HFFc6 (cell line): ENCODE results near the gene AFDN. TPM values are rescaled to one million over a fixed set of nuclear protein-coding genes. Genes with fewer than 3 reads are reported as not detected.

Experiments used
- DNase-seq: peaks from one replicate; pipeline ENCODE4 v3.0.0-alpha.2; 2018
- H3K27ac Mint-ChIP-seq: 2 replicates; pipeline ENCODE4 v1.8.0; 2020; ENCODE audit warnings: mild to moderate bottlenecking, mixed read lengths
- H3K27me3 Mint-ChIP-seq: 2 replicates; pipeline ENCODE4 v1.8.0; 2021; ENCODE audit warnings: mild to moderate bottlenecking, moderate library complexity, mixed read lengths; ENCODE audit not compliant: insufficient read depth
- H3K36me3 Mint-ChIP-seq: 2 replicates; pipeline ENCODE4 v1.8.0; 2021; ENCODE audit warnings: low read depth, mixed read lengths
- H3K4me1 Mint-ChIP-seq: 2 replicates; pipeline ENCODE4 v1.8.0; 2020; ENCODE audit warnings: low read depth, mixed read lengths
- H3K4me3 Mint-ChIP-seq: 2 replicates; pipeline ENCODE4 v1.8.0; 2020; ENCODE audit warnings: mild to moderate bottlenecking, moderate library complexity, mixed read lengths
- H3K9me3 Mint-ChIP-seq: 2 replicates; pipeline ENCODE4 v1.8.0; 2020; ENCODE audit warnings: mild to moderate bottlenecking, mixed read lengths
- total RNA-seq, 6 experiments: library from RNA; stranded (reverse); fragmentation: NEBNext Ultra II Directional; extraction: Animal tissue kit (Norgen Biotek cat#: 25700); gene quantifications; 2 replicates in 1 of 6; 3 replicates in 5 of 6; pipeline ENCODE4 v1.2.3, GENCODE V29; 2021
- TF ChIP-seq, protein P1 (sequence below): fragments of 200-600 bp; sonication (generic); IDR thresholded peaks from 2 replicates; pipeline ENCODE4 v1.5.0; 2021; ENCODE audit warnings: antibody characterized with exemption, mild to moderate bottlenecking

AFDN gene
- total RNA-seq, 6 experiments from 2014 or later: 16.1 to 20.3 (median 17.4) TPM

GRCh38 chr6:167993831-167994230 lies 167.1 kb downstream of the AFDN start:
- Mint-ChIP-seq H3K27me3 (peaks cover 12% of the 10 kb centered on the region), H3K27ac (no peak overlapping the region), H3K4me3 (no peak overlapping the region), H3K36me3 (no peaks in the 10 kb centered on the region), H3K4me1 (no peaks in the 10 kb centered on the region), H3K9me3 (peaks cover 9% of the 10 kb centered on the region)
- DNase-seq: no peak
- TF ChIP-seq, protein P1, sequence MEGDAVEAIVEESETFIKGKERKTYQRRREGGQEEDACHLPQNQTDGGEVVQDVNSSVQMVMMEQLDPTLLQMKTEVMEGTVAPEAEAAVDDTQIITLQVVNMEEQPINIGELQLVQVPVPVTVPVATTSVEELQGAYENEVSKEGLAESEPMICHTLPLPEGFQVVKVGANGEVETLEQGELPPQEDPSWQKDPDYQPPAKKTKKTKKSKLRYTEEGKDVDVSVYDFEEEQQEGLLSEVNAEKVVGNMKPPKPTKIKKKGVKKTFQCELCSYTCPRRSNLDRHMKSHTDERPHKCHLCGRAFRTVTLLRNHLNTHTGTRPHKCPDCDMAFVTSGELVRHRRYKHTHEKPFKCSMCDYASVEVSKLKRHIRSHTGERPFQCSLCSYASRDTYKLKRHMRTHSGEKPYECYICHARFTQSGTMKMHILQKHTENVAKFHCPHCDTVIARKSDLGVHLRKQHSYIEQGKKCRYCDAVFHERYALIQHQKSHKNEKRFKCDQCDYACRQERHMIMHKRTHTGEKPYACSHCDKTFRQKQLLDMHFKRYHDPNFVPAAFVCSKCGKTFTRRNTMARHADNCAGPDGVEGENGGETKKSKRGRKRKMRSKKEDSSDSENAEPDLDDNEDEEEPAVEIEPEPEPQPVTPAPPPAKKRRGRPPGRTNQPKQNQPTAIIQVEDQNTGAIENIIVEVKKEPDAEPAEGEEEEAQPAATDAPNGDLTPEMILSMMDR: no peak

DNA sequence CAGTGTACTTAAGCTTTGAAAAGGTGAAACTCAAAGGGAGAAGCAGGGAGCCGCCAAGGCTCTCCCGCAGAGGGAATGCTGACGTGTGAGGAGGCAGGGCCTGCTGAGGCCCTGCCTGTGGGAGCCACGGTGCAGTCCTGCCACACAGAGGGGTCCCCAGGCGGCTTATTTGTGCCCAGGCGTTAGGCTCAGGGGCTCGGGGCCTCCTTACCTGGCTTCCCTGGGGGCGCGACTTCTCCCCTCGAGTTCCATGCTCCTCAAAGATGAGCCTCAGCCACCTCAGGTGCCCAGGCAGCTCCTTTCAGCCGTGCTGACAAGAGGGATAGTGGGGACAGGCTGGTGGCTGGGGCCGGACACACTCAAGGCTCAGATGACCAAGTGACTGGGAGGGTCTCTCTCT lies 168.6 kb downstream of the AFDN start:
- TF ChIP-seq, protein P1: no peak
- H3K9me3 Mint-ChIP-seq: peaks cover 4% of the 10 kb centered on the region
- DNase-seq: no peak
- no peaks in the 10 kb centered on the region for H3K36me3 Mint-ChIP-seq
- no peaks in the 10 kb centered on the region for H3K4me1 Mint-ChIP-seq
- no peak overlapping the region for H3K27ac Mint-ChIP-seq
- no peak overlapping the region for H3K4me3 Mint-ChIP-seq
- H3K27me3 Mint-ChIP-seq: peaks cover 12% of the 10 kb centered on the region

DNA sequence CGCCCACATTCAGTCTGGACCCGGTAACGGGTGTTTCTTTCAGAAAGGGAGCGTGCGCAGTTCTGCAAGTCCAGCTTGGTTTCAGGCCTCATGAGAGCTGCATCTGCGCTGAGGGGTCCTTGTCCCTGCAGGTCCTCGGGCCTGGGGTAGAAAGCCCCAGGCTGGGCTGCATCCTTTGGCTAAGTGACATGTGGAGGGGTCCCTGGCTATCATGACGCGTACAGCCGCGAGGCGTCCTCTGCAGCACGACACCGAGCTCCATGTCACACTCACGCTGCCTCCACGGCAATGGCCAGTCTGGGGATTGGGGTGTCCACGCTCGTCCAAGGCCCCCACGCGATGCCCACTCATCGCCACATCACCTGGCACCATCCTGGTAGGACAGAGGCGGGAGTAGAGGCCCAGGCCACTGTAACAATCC lies 169.0 kb downstream of the AFDN start:
- Mint-ChIP-seq H3K27ac (no peak overlapping the region), H3K27me3 (peaks cover 12% of the 10 kb centered on the region), H3K4me1 (no peaks in the 10 kb centered on the region), H3K4me3 (no peak overlapping the region), H3K36me3 (no peaks in the 10 kb centered on the region), H3K9me3 (peaks cover 4% of the 10 kb centered on the region)
- no peak for DNase-seq
- TF ChIP-seq, protein P1: no peak

DNA sequence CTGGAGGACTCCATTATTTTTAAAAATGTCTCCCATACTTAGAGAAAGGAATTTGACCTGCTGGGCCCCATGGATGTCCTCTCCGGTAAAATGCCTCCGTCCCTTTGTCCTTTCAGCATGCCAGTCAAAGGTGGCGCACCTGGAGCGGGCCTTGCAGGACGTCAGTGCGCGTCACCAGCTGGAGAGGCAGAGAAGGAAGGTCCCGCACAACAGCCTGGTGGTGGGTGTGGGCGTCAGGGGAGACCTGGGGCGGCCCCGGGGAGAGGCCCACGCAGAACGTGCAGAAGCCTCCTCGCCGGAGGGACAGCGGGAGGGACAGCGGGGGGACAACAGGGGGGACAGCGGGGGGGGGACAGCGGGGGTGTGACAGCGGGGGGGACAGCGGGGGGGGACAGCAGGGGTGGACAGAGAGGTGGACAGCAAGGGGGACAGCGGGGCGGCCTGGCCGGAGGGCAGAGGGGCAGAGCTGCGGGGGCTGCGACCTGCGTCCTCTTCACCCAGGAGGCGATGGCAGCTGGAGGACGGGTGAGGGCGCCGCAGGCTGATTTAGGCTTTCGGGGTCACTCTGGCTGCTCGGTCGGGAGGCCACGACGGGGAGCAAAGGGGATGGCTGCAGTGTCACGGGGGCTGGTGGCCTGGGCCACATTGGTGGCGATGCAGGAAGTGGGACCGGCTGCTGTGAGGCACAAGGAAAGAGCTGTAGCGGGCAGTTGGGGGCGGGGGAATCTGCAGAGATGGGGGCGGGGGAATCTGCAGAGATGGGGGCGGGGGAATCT lies 169.9 kb downstream of the AFDN start:
- no peaks in the 10 kb centered on the region for H3K36me3 Mint-ChIP-seq
- H3K9me3 Mint-ChIP-seq: no peaks in the 10 kb centered on the region
- TF ChIP-seq, protein P1: no peak
- H3K4me1 Mint-ChIP-seq: no peaks in the 10 kb centered on the region
- no peak overlapping the region for H3K27ac Mint-ChIP-seq
- DNase-seq: no peak
- no peak overlapping the region for H3K4me3 Mint-ChIP-seq
- H3K27me3 Mint-ChIP-seq: peaks cover 12% of the 10 kb centered on the region

GRCh38 chr6:167997642-167998041 lies 170.9 kb downstream of the AFDN start, which contains the start of gene KIF25:
KIF25 (plus strand) TSS chr6:167997671; CDS start chr6:168029586, 31,915 bp downstream.
- TF ChIP-seq, protein P1: no peak
- Mint-ChIP-seq H3K4me1 (no peaks in the 10 kb centered on the region), H3K36me3 (no peaks in the 10 kb centered on the region), H3K27ac (no peak within 1 kb of the TSS), H3K27me3 (peaks cover 13% of the 10 kb centered on the region), H3K4me3 (no peak within 1 kb of the TSS), H3K9me3 (no peaks in the 10 kb centered on the region)
- DNase-seq: no peak
